Keratinocyte (primary cell): ENCODE measurements around the gene ESRRB.

Experiments used
- EZH2 ChIP-seq: IDR thresholded peaks from one replicate; pipeline ENCODE4 v1.6.1; 2012; ENCODE audit warnings: inconsistent platforms, mild to moderate bottlenecking, low read length, moderate library complexity
- TF ChIP-seq, protein P1 (sequence below), 3 experiments: IDR thresholded peaks in 1 of 3; conservative IDR thresholded peaks in 1 of 3; optimal IDR thresholded peaks in 1 of 3; 2 replicates in 2 of 3; 3 replicates in 1 of 3; pipeline versions ENCODE3 to v1.5.1; 2011; ENCODE audit warnings: low read length in 3 of 3, mild to moderate bottlenecking in 3 of 3, moderate library complexity in 2 of 3, control low read depth in 1 of 3, inconsistent platforms in 1 of 3; ENCODE audit not compliant: insufficient read depth in 2 of 3; ENCODE audit errors: extremely low read depth in 1 of 3

DNA sequence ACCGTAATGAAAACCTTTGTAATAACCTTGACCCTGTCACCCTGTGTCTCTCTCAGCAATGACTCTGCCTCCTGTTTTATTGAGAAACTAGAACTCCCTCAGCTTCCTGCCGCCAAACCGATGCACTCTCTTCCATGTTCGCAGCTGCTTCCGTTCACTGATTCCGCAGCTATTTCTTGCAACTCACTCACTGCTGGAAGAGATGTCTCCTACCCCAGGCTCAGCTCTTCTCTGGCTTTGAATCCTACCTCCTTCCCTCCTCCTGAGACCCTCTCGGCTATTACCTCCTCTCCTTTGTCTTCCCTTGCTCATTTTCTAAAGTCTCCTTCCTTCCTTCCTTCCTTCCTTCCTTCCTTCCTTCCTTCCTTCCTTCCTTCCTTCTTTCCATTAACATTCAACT, 71.0 kb downstream of the ESRRB start:
- TF ChIP-seq, protein P1, sequence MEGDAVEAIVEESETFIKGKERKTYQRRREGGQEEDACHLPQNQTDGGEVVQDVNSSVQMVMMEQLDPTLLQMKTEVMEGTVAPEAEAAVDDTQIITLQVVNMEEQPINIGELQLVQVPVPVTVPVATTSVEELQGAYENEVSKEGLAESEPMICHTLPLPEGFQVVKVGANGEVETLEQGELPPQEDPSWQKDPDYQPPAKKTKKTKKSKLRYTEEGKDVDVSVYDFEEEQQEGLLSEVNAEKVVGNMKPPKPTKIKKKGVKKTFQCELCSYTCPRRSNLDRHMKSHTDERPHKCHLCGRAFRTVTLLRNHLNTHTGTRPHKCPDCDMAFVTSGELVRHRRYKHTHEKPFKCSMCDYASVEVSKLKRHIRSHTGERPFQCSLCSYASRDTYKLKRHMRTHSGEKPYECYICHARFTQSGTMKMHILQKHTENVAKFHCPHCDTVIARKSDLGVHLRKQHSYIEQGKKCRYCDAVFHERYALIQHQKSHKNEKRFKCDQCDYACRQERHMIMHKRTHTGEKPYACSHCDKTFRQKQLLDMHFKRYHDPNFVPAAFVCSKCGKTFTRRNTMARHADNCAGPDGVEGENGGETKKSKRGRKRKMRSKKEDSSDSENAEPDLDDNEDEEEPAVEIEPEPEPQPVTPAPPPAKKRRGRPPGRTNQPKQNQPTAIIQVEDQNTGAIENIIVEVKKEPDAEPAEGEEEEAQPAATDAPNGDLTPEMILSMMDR (optimal IDR thresholded peaks at IDR 0.05 in 1 of 3, IDR thresholded peaks at IDR 0.05 in 1 of 3, conservative IDR thresholded peaks at IDR 0.05 in 1 of 3; ENCODE audit: extremely low read depth in 1 of 3, insufficient read depth in 2 of 3, low read length in 3 of 3): no peak
- TF ChIP-seq EZH2: no peak
